Bronchial epithelial cell (primary cell): Measurements from ENCODE around the gene CENPM. TPM values are rescaled to one million over a fixed set of nuclear protein-coding genes. Genes with fewer than 3 reads are reported as not detected.

Source experiments
- DNase-seq: peaks from one replicate; pipeline ENCODE4 v3.0.0-alpha.2; 2010; ENCODE audit warnings: low read depth
- FAIRE-seq: peaks from 2 replicates; lab custom pipeline; 2011; peaks lifted over from hg19 to GRCh38; lab: Jason Lieb, UNC
- H3K27me3 ChIP-seq: 2 replicates; pipeline ENCODE4 v1.5.1; 2011; ENCODE audit warnings: low read length; ENCODE audit not compliant: control insufficient read depth, insufficient read depth
- H3K36me3 ChIP-seq: 2 replicates; pipeline ENCODE4 v1.5.1; 2011; ENCODE audit warnings: low read length; ENCODE audit not compliant: control insufficient read depth, insufficient read depth
- H3K4me3 ChIP-seq: 2 replicates; pipeline ENCODE4 v1.5.1; 2011; ENCODE audit warnings: mild to moderate bottlenecking, low read depth, low read length, control low read depth
- CTCF ChIP-seq: IDR thresholded peaks from 2 replicates; pipeline ENCODE4 v1.5.1; 2011; ENCODE audit warnings: mild to moderate bottlenecking, moderate library complexity, low read length, control low read depth, inconsistent platforms; ENCODE audit not compliant: insufficient read depth, severe bottlenecking
- total RNA-seq: library from RNA; depleted of rRNA; stranded (reverse); fragments of >200 nt; gene quantifications from 2 replicates; pipeline ENCODE4 v1.2.1, GENCODE V29; 2014

Gene CENPM
- total RNA-seq, 1 donor from 2014 or later, result 1.3 TPM

GRCh38 chr22:41908411-41909309, 38.3 kb downstream of the CENPM start:
- H3K36me3 ChIP-seq, result peaks cover 20% of the 10 kb centered on the region
- H3K27me3 ChIP-seq, result peaks cover 28% of the 10 kb centered on the region
- TF ChIP-seq CTCF, result no peak
- no peak overlapping the region for H3K4me3 ChIP-seq
- no peak for DNase-seq
- FAIRE-seq, result peak; percentile 75

- H3K36me3 ChIP-seq, result peaks cover 27% of the 10 kb centered on the region
- FAIRE-seq (peak; percentile 92), DNase-seq (no peak)
- H3K27me3 ChIP-seq, result peaks cover 18% of the 10 kb centered on the region
- TF ChIP-seq CTCF, result no peak
- H3K4me3 ChIP-seq, result no peak overlapping the region
Measured at GRCh38 chr22:41907436-41908401, 39.2 kb downstream of the CENPM start.

GRCh38 chr22:41906822-41907221, 40.1 kb downstream of the CENPM start:
- no peak for FAIRE-seq
- Histone ChIP-seq H3K36me3 (peaks cover 29% of the 10 kb centered on the region), H3K4me3 (no peak overlapping the region), H3K27me3 (peaks cover 11% of the 10 kb centered on the region)
- DNase-seq, result no peak
- no peak for TF ChIP-seq CTCF

GRCh38 chr22:41905411-41906202, 41.3 kb downstream of the CENPM start:
- DNase-seq (no peak), FAIRE-seq (no peak)
- Histone ChIP-seq H3K36me3 (peaks cover 35% of the 10 kb centered on the region), H3K27me3 (peaks cover 1% of the 10 kb centered on the region), H3K4me3 (no peak overlapping the region)
- TF ChIP-seq CTCF, result no peak
